K562 (cell line): ENCODE measurements around the gene PSAP. TPM values are rescaled to one million over a fixed set of nuclear protein-coding genes. Genes with fewer than 3 reads are reported as not detected.

ENCODE experiments used
- ELK1 ChIP-seq: sonication (generic); formaldehyde crosslinking; IDR thresholded peaks from 2 replicates; pipeline ENCODE4 v1.8.1; 2022; ENCODE audit warnings: missing genetic modification reagents
- HOMEZ ChIP-seq: fragments of 250-450 bp; sonication (Bioruptor Pico); IDR thresholded peaks from 2 replicates; pipeline ENCODE4 v1.4.0; 2020; ENCODE audit warnings: mild to moderate bottlenecking, moderate library complexity
- IRF9 ChIP-seq: fragments of 450-650 bp; IDR thresholded peaks from 2 replicates; pipeline ENCODE4 v1.6.1; 2016; ENCODE audit warnings: missing biosample characterization, missing genetic modification characterization
- PBX2 ChIP-seq, 2 experiments: IDR thresholded peaks in 1 of 2; conservative IDR thresholded peaks in 1 of 2; 2 replicates each; pipeline ENCODE4 v1.6.1; 2016; ENCODE audit warnings: low read depth in 2 of 2, mild to moderate bottlenecking in 1 of 2, missing compliant biosample characterization in 1 of 2, missing genetic modification characterization in 1 of 2, moderate library complexity in 1 of 2
- SETDB1 ChIP-seq: IDR thresholded peaks from one replicate; pipeline ENCODE4 v1.6.1; 2012; ENCODE audit warnings: low read length, control low read depth, inconsistent platforms
- SIX5 ChIP-seq, 2 experiments: IDR thresholded peaks; 2 replicates each; pipeline ENCODE4 v1.6.1; 2011; ENCODE audit warnings: low read length in 2 of 2, borderline replicate concordance in 1 of 2, low read depth in 1 of 2, mild to moderate bottlenecking in 1 of 2, moderate library complexity in 1 of 2; ENCODE audit not compliant: insufficient read depth in 1 of 2
- SP2 ChIP-seq: IDR thresholded peaks from 2 replicates; pipeline ENCODE4 v1.6.1; 2011; ENCODE audit warnings: mild to moderate bottlenecking, low read depth, low read length, moderate library complexity; ENCODE audit not compliant: poor library complexity, severe bottlenecking; ENCODE audit errors: extremely low read depth
- ZNF277 ChIP-seq: fragments of 250-450 bp; sonication (Bioruptor Pico); IDR thresholded peaks from 2 replicates; pipeline ENCODE4 v1.8.0; 2022; ENCODE audit warnings: inconsistent platforms, mild to moderate bottlenecking, moderate library complexity, borderline replicate concordance
- ZNF561 ChIP-seq: fragments of 450-650 bp; formaldehyde crosslinking; conservative IDR thresholded peaks from 2 replicates; pipeline ENCODE4 v1.4.0; 2020; ENCODE audit warnings: mild to moderate bottlenecking, moderate library complexity
- ZNF75A ChIP-seq: fragments of 450-650 bp; formaldehyde crosslinking; IDR thresholded peaks from 2 replicates; pipeline ENCODE4 v1.4.0; 2020; ENCODE audit warnings: mild to moderate bottlenecking
- ZNF76 ChIP-seq: fragments of 250-450 bp; sonication (Bioruptor Pico); IDR thresholded peaks from 2 replicates; pipeline ENCODE4 v1.4.0; 2020; ENCODE audit warnings: mild to moderate bottlenecking, moderate library complexity, borderline replicate concordance
- polyA plus RNA-seq, 8 experiments: library from polyadenylated mRNA; depleted of rRNA in 4 of 8; stranded (reverse) in 5 of 8; unstranded in 3 of 8; fragments of >200 nt; fragmentation: Nextera tagmentation in 2 of 8; fragmentation: Illumina TruSeq in 1 of 8; extraction: Ambion mirVana in 2 of 8; extraction: Trizol in 1 of 8; gene quantifications; 2 replicates each; pipeline versions ENCODE4 v1.2.1 to v1.2.3, GENCODE V29; 2011 to 2014; ENCODE audit warnings: inconsistent platforms in 1 of 8, missing spikeins in 1 of 8
- total RNA-seq, 7 experiments: library from RNA; depleted of rRNA in 6 of 7; stranded (reverse); fragments of >200 nt in 6 of 7; fragmentation: Illumina TruSeq in 2 of 7; extraction: Trizol in 2 of 7; gene quantifications; 2 replicates each; pipeline versions ENCODE4 v1.2.1 to v1.2.3, GENCODE V29; 2011 to 2021; ENCODE audit warnings: low replicate concordance in 1 of 7
- TF ChIP-seq, protein P1 (sequence below): conservative IDR thresholded peaks from 2 replicates; pipeline ENCODE4 v1.6.1; 2011; ENCODE audit warnings: low read depth, mild to moderate bottlenecking, low read length; ENCODE audit not compliant: control insufficient read depth
- TF ChIP-seq, protein P2 (sequence below): fragments of 250-450 bp; sonication (Bioruptor Pico); IDR thresholded peaks from 2 replicates; pipeline ENCODE4 v1.8.0; 2022; ENCODE audit warnings: moderate library complexity, mild to moderate bottlenecking, inconsistent platforms

Gene PSAP
- total and polyA plus RNA-seq, 9 of the 15 experiments (the other 6 are each of a cell fraction or from before 2014, with no cell fraction given): 245 to 700 (median 429) TPM

GRCh38 chr10:71797533-71798307 is 53.3 kb downstream of the PSAP start (continued):
- TF ChIP-seq IRF9: 0 out of 2 replicates have a peak, but pooled peaks have one; percentile 7
- no peak for TF ChIP-seq SETDB1
- TF ChIP-seq, protein P1, sequence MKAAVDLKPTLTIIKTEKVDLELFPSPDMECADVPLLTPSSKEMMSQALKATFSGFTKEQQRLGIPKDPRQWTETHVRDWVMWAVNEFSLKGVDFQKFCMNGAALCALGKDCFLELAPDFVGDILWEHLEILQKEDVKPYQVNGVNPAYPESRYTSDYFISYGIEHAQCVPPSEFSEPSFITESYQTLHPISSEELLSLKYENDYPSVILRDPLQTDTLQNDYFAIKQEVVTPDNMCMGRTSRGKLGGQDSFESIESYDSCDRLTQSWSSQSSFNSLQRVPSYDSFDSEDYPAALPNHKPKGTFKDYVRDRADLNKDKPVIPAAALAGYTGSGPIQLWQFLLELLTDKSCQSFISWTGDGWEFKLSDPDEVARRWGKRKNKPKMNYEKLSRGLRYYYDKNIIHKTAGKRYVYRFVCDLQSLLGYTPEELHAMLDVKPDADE: peak; percentile 83; the same call in 1 of the 2 replicates
- TF ChIP-seq ZNF277 (CRISPR knock-in tag): no peak
- no peak for TF ChIP-seq SIX5 (IDR thresholded peaks at IDR 0.05; ENCODE audit: borderline replicate concordance in 1 of 2, insufficient read depth in 1 of 2, low read depth in 1 of 2, low read length in 2 of 2)
- no peak for TF ChIP-seq ZNF75A (CRISPR knock-in tag)
- no peak for TF ChIP-seq SP2
- TF ChIP-seq PBX2 (CRISPR knock-in tag; IDR thresholded peaks at IDR 0.05; ENCODE audit: low read depth): no peak
- TF ChIP-seq PBX2 (tag; conservative IDR thresholded peaks at IDR 0.05; ENCODE audit: low read depth): no peak
- no peak for TF ChIP-seq HOMEZ
- TF ChIP-seq ELK1 (CRISPR knock-in tag): no peak
- TF ChIP-seq, protein P2, sequence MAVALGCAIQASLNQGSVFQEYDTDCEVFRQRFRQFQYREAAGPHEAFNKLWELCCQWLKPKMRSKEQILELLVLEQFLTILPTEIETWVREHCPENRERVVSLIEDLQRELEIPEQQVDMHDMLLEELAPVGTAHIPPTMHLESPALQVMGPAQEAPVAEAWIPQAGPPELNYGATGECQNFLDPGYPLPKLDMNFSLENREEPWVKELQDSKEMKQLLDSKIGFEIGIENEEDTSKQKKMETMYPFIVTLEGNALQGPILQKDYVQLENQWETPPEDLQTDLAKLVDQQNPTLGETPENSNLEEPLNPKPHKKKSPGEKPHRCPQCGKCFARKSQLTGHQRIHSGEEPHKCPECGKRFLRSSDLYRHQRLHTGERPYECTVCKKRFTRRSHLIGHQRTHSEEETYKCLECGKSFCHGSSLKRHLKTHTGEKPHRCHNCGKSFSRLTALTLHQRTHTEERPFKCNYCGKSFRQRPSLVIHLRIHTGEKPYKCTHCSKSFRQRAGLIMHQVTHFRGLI (CRISPR knock-in tag): no peak
- no peak for TF ChIP-seq ZNF561 (CRISPR knock-in tag)
- TF ChIP-seq ZNF76 (CRISPR knock-in tag): no peak
